ENCODE measurements around the gene SMARCA2.

Gene SMARCA2

GRCh38 chr9:2036844-2037243, 21.7 kb downstream of the SMARCA2 start:
- no peak overlapping the region for H3K4me3 ChIP-seq (ENCODE audit: low read depth, low read length)
- TF ChIP-seq, protein P1, sequence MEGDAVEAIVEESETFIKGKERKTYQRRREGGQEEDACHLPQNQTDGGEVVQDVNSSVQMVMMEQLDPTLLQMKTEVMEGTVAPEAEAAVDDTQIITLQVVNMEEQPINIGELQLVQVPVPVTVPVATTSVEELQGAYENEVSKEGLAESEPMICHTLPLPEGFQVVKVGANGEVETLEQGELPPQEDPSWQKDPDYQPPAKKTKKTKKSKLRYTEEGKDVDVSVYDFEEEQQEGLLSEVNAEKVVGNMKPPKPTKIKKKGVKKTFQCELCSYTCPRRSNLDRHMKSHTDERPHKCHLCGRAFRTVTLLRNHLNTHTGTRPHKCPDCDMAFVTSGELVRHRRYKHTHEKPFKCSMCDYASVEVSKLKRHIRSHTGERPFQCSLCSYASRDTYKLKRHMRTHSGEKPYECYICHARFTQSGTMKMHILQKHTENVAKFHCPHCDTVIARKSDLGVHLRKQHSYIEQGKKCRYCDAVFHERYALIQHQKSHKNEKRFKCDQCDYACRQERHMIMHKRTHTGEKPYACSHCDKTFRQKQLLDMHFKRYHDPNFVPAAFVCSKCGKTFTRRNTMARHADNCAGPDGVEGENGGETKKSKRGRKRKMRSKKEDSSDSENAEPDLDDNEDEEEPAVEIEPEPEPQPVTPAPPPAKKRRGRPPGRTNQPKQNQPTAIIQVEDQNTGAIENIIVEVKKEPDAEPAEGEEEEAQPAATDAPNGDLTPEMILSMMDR (IDR thresholded peaks at IDR 0.05; ENCODE audit: borderline replicate concordance, insufficient read depth, low read depth, low read length): no peak

DNA sequence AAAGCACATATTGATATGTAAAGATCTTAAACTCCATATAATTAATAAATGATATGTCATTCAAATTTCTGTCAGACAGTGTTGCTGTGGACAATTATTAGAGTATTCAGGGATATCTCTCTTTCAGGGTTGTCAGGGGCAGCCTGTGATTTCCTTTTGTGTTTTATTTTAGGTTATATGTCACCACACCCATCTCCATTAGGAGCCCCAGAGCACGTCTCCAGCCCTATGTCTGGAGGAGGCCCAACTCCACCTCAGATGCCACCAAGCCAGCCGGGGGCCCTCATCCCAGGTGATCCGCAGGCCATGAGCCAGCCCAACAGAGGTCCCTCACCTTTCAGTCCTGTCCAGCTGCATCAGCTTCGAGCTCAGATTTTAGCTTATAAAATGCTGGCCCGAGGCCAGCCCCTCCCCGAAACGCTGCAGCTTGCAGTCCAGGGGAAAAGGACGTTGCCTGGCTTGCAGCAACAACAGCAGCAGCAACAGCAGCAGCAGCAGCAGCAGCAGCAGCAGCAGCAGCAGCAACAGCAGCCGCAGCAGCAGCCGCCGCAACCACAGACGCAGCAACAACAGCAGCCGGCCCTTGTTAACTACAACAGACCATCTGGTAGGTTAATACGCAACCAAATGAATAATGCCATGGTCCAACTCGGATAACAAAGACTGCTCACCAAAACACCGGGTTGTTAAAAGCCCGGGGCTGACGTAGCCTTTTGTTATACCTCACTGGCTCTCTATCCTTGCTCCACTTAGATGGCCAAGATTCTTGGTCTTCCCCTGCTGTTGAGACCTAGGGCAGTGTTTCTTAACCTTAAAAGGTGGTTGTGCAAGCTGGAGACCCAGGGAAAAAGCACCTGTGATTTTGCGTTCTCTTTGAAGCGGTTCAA, 24.4 kb downstream of the SMARCA2 start:
- TF ChIP-seq, protein P1 (IDR thresholded peaks at IDR 0.05; ENCODE audit: borderline replicate concordance, insufficient read depth, low read depth, low read length): no peak
- no peak overlapping the region for H3K4me3 ChIP-seq (ENCODE audit: low read depth, low read length)

DNA sequence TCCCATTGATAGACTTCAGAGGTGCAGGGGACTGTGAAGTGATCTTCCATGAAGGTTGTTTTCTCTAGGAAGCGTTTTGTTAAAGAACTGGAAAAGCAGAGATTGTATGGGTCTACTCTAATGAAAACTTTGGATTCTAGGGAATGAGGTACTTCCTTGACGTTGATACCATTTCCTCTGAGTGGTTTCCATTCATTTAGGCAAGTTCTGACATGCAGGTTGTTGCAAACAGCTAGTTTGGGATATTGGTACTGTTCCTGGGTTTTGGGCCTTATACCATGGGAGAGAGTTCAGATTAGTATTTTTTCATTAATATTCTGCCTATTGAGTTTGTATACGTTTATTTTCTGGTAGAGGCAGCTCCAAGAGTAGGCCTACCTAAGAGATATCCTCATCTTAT, 25.7 kb downstream of the SMARCA2 start:
- no peak overlapping the region for H3K4me3 ChIP-seq (ENCODE audit: low read depth, low read length)
- TF ChIP-seq, protein P1 (IDR thresholded peaks at IDR 0.05; ENCODE audit: borderline replicate concordance, insufficient read depth, low read depth, low read length): no peak

- TF ChIP-seq, protein P1 (IDR thresholded peaks at IDR 0.05; ENCODE audit: borderline replicate concordance, insufficient read depth, low read depth, low read length): no peak
- H3K4me3 ChIP-seq (ENCODE audit: low read depth, low read length): no peak overlapping the region
These were observed 26.6 kb downstream of the SMARCA2 start for GRCh38 chr9:2041736-2042135.

DNA sequence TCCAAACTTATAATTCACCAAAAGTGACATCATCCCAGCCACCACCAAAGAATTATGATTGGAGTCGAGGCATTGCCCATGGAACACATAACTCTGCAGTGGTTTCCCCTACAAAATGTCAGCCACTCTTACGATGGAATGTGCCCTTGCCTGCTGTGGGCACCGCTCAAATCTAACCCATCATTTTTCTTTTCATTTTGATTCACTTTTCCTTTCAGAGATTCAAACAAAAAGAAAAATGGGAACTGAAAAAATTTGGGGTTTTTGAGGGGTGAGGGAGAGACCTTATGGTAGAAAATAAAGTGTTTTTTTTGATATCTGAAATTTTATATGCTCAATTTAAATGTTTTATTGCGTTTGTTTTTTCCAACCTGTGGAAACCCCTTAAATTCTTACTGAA, 28.1 kb downstream of the SMARCA2 start:
- TF ChIP-seq, protein P1 (IDR thresholded peaks at IDR 0.05; ENCODE audit: borderline replicate concordance, insufficient read depth, low read depth, low read length): no peak
- H3K4me3 ChIP-seq (ENCODE audit: low read depth, low read length): no peak overlapping the region

DNA sequence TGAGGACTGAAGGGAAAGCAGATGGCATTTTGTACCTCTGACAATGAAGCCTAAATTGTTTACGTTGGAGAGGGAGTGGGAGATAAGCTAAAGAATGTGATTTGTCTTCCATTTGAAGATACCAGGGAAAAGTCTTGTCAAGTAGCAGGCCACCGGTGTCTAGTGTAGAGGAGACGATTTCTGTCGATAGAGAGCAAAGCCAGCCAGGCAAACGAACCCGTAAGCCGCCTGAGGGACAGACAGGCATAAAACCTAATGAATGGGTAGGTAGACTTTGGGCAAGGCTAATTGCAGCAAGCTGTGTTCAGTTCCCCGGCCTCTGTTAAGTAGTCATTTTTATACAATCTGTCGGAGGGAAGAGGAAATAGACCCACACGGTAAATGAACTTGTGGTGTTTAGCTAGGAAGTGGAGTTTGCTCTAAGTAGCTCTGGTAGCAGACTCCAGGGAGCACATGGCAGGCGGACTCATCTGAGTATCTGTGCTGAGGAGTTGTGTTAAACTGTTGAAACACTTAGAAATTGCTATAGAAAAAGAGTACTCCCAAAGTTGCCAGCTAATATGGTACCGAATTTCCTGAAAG, 28.8 kb downstream of the SMARCA2 start:
- TF ChIP-seq, protein P1 (IDR thresholded peaks at IDR 0.05; ENCODE audit: borderline replicate concordance, insufficient read depth, low read depth, low read length): no peak
- no peak overlapping the region for H3K4me3 ChIP-seq (ENCODE audit: low read depth, low read length)
